ENCODE results near the gene HOXC10.

DNA sequence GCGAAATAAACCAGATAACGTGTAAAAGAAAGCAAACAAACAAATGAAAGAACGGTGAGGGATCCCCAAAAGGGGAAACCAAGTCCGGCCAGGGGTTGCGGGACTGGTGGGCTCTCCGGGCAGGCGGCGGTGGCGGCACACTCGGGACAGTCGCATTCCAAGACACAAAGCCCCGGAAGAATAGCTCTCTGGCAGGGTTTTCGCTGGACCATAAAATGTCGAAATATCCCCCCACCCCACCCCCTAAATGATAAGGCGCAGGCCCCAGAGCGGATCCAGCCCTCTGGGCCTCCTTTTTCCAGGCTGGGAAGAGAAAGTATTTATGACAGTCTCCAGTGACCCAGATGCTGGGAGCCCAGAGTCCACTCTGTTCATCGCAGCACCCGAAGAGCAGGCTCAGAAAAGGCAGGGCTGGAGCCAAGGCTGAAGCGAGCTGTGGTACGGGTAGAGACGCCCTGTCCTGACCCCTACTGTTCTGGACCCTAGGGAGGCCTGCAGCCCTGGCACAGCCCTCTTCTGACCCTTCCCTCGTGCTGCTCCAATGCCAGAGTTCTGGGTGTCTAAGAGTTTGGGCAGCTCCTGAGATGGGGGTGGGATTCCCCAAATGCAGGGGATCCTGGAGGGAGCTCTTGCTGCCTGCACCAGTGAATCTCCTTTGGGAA, 21.7 kb downstream of the HOXC10 start:
- TF ChIP-seq, protein P1, sequence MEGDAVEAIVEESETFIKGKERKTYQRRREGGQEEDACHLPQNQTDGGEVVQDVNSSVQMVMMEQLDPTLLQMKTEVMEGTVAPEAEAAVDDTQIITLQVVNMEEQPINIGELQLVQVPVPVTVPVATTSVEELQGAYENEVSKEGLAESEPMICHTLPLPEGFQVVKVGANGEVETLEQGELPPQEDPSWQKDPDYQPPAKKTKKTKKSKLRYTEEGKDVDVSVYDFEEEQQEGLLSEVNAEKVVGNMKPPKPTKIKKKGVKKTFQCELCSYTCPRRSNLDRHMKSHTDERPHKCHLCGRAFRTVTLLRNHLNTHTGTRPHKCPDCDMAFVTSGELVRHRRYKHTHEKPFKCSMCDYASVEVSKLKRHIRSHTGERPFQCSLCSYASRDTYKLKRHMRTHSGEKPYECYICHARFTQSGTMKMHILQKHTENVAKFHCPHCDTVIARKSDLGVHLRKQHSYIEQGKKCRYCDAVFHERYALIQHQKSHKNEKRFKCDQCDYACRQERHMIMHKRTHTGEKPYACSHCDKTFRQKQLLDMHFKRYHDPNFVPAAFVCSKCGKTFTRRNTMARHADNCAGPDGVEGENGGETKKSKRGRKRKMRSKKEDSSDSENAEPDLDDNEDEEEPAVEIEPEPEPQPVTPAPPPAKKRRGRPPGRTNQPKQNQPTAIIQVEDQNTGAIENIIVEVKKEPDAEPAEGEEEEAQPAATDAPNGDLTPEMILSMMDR (IDR thresholded peaks at IDR 0.05; ENCODE audit: poor library complexity), result no peak
- TF ChIP-seq EZH2 (IDR thresholded peaks at IDR 0.05; ENCODE audit: borderline replicate concordance), result no peak

All from hepatocyte (in vitro differentiated cells).